Pulmonary artery endothelial cell (primary cell): ENCODE results near the gene UPK1A. TPM values are rescaled to one million over a fixed set of nuclear protein-coding genes. Genes with fewer than 3 reads are reported as not detected.
A peak's percentile ranks its signal among the peaks of the same experiment; 100 is the strongest.
"Not testable (repeated sequence)": the region's sequence is repeated elsewhere in the genome, so short reads cannot be mapped to it uniquely, and the experiment has no call there.

Experiments
- DNase-seq: peaks from one replicate; pipeline ENCODE4 v3.0.0-alpha.2; 2011; ENCODE audit warnings: low read depth, low spot score
- total RNA-seq: library from RNA; depleted of rRNA; stranded (reverse); fragments of >200 nt; gene quantifications from 2 replicates; pipeline ENCODE4 v1.2.3, GENCODE V29; 2014

The UPK1A gene
- total RNA-seq, 1 donor from 2014 or later = not detected

- peak; percentile 88 for DNase-seq
Measured at GRCh38 chr19:35716801-35717664, 50.7 kb downstream of the UPK1A start.

- no peak for DNase-seq
Measured at GRCh38 chr19:35717665-35718344, 51.5 kb downstream of the UPK1A start, which contains the start of gene KMT2B. Gene KMT2B (plus strand): TSS chr19:35718003. CDS start chr19:35718019, 16 bp downstream.

- no peak for DNase-seq
Measured at GRCh38 chr19:35718345-35719041, 52.2 kb downstream of the UPK1A start.

- DNase-seq = no peak
Measured at GRCh38 chr19:35719402-35720162, 53.3 kb downstream of the UPK1A start.

GRCh38 chr19:35720163-35720524, 53.8 kb downstream of the UPK1A start:
- no peak for DNase-seq

GRCh38 chr19:35720648-35721047, 54.3 kb downstream of the UPK1A start:
- DNase-seq = no peak

- no peak for DNase-seq
Measured at GRCh38 chr19:35721374-35721773, 55.1 kb downstream of the UPK1A start.

GRCh38 chr19:35722461-35722860, 56.1 kb downstream of the UPK1A start:
- DNase-seq = no peak

- no peak for DNase-seq
Measured at GRCh38 chr19:35722897-35723296, 56.6 kb downstream of the UPK1A start.

- no peak for DNase-seq
Measured at GRCh38 chr19:35723671-35724070, 57.4 kb downstream of the UPK1A start.

GRCh38 chr19:35724132-35724531, 57.8 kb downstream of the UPK1A start:
- DNase-seq = not testable (repeated sequence)

GRCh38 chr19:35724560-35724959, 58.2 kb downstream of the UPK1A start:
- no peak for DNase-seq

- no peak for DNase-seq
Measured at GRCh38 chr19:35725216-35725861, 59.0 kb downstream of the UPK1A start.

GRCh38 chr19:35727053-35727955, 61.0 kb downstream of the UPK1A start:
- DNase-seq = no peak

Other genes starting within 250 kb of the UPK1A start
- gene FFAR2, start 218.3 kb upstream of the UPK1A start, total RNA-seq = not detected in 2 replicates
- gene KRTDAP, start 176.1 kb upstream of the UPK1A start, total RNA-seq = not detected in 2 replicates
- gene DMKN, start 152.9 kb upstream of the UPK1A start, total RNA-seq = not detected in 2 replicates
- not detected in 2 replicates for gene SBSN, start 138.2 kb upstream of the UPK1A start, total RNA-seq
- not detected in 2 replicates for gene GAPDHS, start 133.1 kb upstream of the UPK1A start, total RNA-seq
- 74.1 and 78.8 TPM in 2 replicates for gene TMEM147, start 120.9 kb upstream of the UPK1A start, total RNA-seq
- gene ATP4A, start 102.9 kb upstream of the UPK1A start, total RNA-seq = not detected in 2 replicates
- not detected in 2 replicates for gene PMIS2, start 80.3 kb upstream of the UPK1A start, total RNA-seq
- gene HAUS5, start 53.8 kb upstream of the UPK1A start, total RNA-seq = 9.1 and 9.4 TPM in 2 replicates
- gene RBM42, start 37.5 kb upstream of the UPK1A start, total RNA-seq = 48.2 and 51.7 TPM in 2 replicates
- gene ETV2, start 24.8 kb upstream of the UPK1A start, total RNA-seq = 0.11 and 0.46 TPM in 2 replicates
- gene COX6B1, start 18.2 kb upstream of the UPK1A start, total RNA-seq = 181 and 348 TPM in 2 replicates
- not detected in 2 replicates for gene ZBTB32, start 38.0 kb downstream of the UPK1A start, total RNA-seq
- 4.4 and 5.4 TPM in 2 replicates for gene KMT2B, start 51.5 kb downstream of the UPK1A start, total RNA-seq
- 1.2 and 1.8 TPM in 2 replicates for gene IGFLR1, start 75.9 kb downstream of the UPK1A start, total RNA-seq
- 2.0 and 3.9 TPM in 2 replicates for gene U2AF1L4, start 78.9 kb downstream of the UPK1A start, total RNA-seq
- gene PSENEN, start 79.1 kb downstream of the UPK1A start, total RNA-seq = 16.3 and 17.7 TPM in 2 replicates
- gene LIN37, start 82.1 kb downstream of the UPK1A start, total RNA-seq = 5.5 and 7.2 TPM in 2 replicates
- gene HSPB6, start 90.5 kb downstream of the UPK1A start, total RNA-seq = 0.20 and 0.67 TPM in 2 replicates
- gene PROSER3, start 91.7 kb downstream of the UPK1A start, total RNA-seq = 3.3 and 3.8 TPM in 2 replicates
- 2.6 and 2.7 TPM in 2 replicates for gene ARHGAP33, start 109.0 kb downstream of the UPK1A start, total RNA-seq
- not detected in 2 replicates for gene PRODH2, start 146.3 kb downstream of the UPK1A start, total RNA-seq
- gene NPHS1, start 186.0 kb downstream of the UPK1A start, total RNA-seq = not detected in 2 replicates
- gene KIRREL2, start 190.4 kb downstream of the UPK1A start, total RNA-seq = 0.04 TPM in 1 of 2 replicates, not detected in the other
- gene APLP1, start 202.1 kb downstream of the UPK1A start, total RNA-seq = 2.4 and 4.0 TPM in 2 replicates
- 2.0 and 3.4 TPM in 2 replicates for gene NFKBID, start 234.0 kb downstream of the UPK1A start, total RNA-seq
- gene HCST, start 236.0 kb downstream of the UPK1A start, total RNA-seq = not detected in 2 replicates
- not detected in 2 replicates for gene TYROBP, start 241.8 kb downstream of the UPK1A start, total RNA-seq